Prostate gland (tissue), 2 donors: Measurements from ENCODE around the gene DOCK2. TPM values are rescaled to one million over a fixed set of nuclear protein-coding genes. Genes with fewer than 3 reads are reported as not detected.

Experiments
- DNase-seq: peaks from one replicate; pipeline ENCODE4 v3.0.0-alpha.2; 2019; ENCODE audit warnings: low spot score
- H3K27ac ChIP-seq, 2 donors: fragments of 200-600 bp; sonication (generic); 2 replicates each; pipeline ENCODE4 v1.5.1; 2017 to 2019
- H3K27me3 ChIP-seq: fragments of 200-600 bp; sonication (generic); replicated peaks from 2 replicates; pipeline ENCODE4 v1.5.1; 2019; ENCODE audit not compliant: insufficient read depth
- H3K36me3 ChIP-seq, 2 donors: fragments of 200-600 bp; sonication (generic); 1 replicate in 1 of 2; 2 replicates in 1 of 2; pipeline versions ENCODE4 v1.5.1 to v1.8.1; 2017 to 2019
- H3K4me1 ChIP-seq: fragments of 200-600 bp; sonication (generic); replicated peaks from 2 replicates; pipeline ENCODE4 v1.5.1; 2019
- H3K4me3 ChIP-seq, 2 donors: fragments of 200-600 bp; sonication (generic); 2 replicates each; pipeline ENCODE4 v1.5.1; 2017 to 2019
- H3K9me3 ChIP-seq: fragments of 200-600 bp; sonication (generic); 2 replicates; pipeline ENCODE4 v1.5.1; 2017
- CTCF ChIP-seq, 4 experiments: fragments of 200-600 bp in 2 of 4; fragments of 450-650 bp in 2 of 4; sonication (generic) in 2 of 4; IDR thresholded peaks; 1 replicate in 3 of 4; 2 replicates in 1 of 4; pipeline ENCODE4 v1.5.1; 2016 to 2019; ENCODE audit warnings: antibody characterized with exemption in 4 of 4, mild to moderate bottlenecking in 2 of 4, moderate library complexity in 2 of 4
- POLR2A ChIP-seq: fragments of 450-650 bp; IDR thresholded peaks from one replicate; pipeline ENCODE4 v1.6.1; 2016; ENCODE audit warnings: antibody characterized with exemption, mild to moderate bottlenecking
- POLR2AphosphoS5 ChIP-seq: sonication (generic); formaldehyde crosslinking; IDR thresholded peaks from one replicate; pipeline ENCODE4 v1.6.1; 2017; ENCODE audit warnings: antibody characterized with exemption
- WGBS: methylation state at CpG from one replicate; pipeline ENCODE4 v1.1.5; 2018; 5-methylcytosine and 5-hydroxymethylcytosine counted together
- intact Hi-C: fragments of 100-400 bp; cut with DNase I; formaldehyde crosslinking; loops from one replicate; pipeline ENCODE4 v1.14.2; 2022
- total RNA-seq, 2 donors: library from RNA; depleted of rRNA; stranded (reverse); fragments of >200 nt; gene quantifications; one replicate each; pipeline ENCODE4 v1.1.0, GENCODE V29; 2016

Gene DOCK2
- total RNA-seq, 2 donors from 2014 or later, result 2.5 to 6.2 TPM

- 92% methylated on average over 5 of the region's 5 CpGs for WGBS
- H3K27ac ChIP-seq, result no peak overlapping the region
- no peak overlapping the region for H3K4me3 ChIP-seq
- no peaks in the 10 kb centered on the region for H3K4me1 ChIP-seq
- no peak for TF ChIP-seq POLR2A
- TF ChIP-seq CTCF (IDR thresholded peaks at IDR 0.05), result no peak
- TF ChIP-seq POLR2AphosphoS5, result no peak
- no peaks in the 10 kb centered on the region for H3K9me3 ChIP-seq
- intact Hi-C loops, result no loop called here
- DNase-seq, result no peak
- no peaks in the 10 kb centered on the region for H3K36me3 ChIP-seq
- H3K27me3 ChIP-seq, result peaks cover 5% of the 10 kb centered on the region
Measured at GRCh38 chr5:169881702-169882303, 244.7 kb downstream of the DOCK2 start.

GRCh38 chr5:169886033-169886432 lies 249.0 kb downstream of the DOCK2 start:
- H3K4me1 ChIP-seq, result no peaks in the 10 kb centered on the region
- no peak for DNase-seq
- H3K27ac ChIP-seq, result no peak overlapping the region
- H3K27me3 ChIP-seq, result peaks cover 5% of the 10 kb centered on the region
- no peak for TF ChIP-seq POLR2A
- no peak for TF ChIP-seq CTCF (IDR thresholded peaks at IDR 0.05)
- TF ChIP-seq POLR2AphosphoS5, result no peak
- no peaks in the 10 kb centered on the region for H3K36me3 ChIP-seq
- H3K4me3 ChIP-seq, result no peak overlapping the region
- no peaks in the 10 kb centered on the region for H3K9me3 ChIP-seq
- WGBS, result 77% methylated on average over 2 of the region's 2 CpGs
- intact Hi-C loops, result no loop called here

- Histone ChIP-seq H3K4me3 (no peak overlapping the region), H3K4me1 (no peaks in the 10 kb centered on the region), H3K27ac (no peak overlapping the region), H3K9me3 (no peaks in the 10 kb centered on the region), H3K27me3 (peaks cover 5% of the 10 kb centered on the region), H3K36me3 (no peaks in the 10 kb centered on the region)
- TF ChIP-seq POLR2AphosphoS5 (no peak), POLR2A (no peak), CTCF (IDR thresholded peaks at IDR 0.05) (no peak)
- DNase-seq, result no peak
- WGBS, result 92% methylated on average over 4 of the region's 4 CpGs
- intact Hi-C loops, result no loop called here
Measured at GRCh38 chr5:169886677-169887076, 249.6 kb downstream of the DOCK2 start.

GRCh38 chr5:169889572-169889971 lies 252.5 kb downstream of the DOCK2 start:
- H3K27me3 ChIP-seq, result no peaks in the 10 kb centered on the region
- DNase-seq, result no peak
- H3K27ac ChIP-seq, result no peak overlapping the region
- no peaks in the 10 kb centered on the region for H3K4me1 ChIP-seq
- WGBS, result 85% methylated on average over 4 of the region's 4 CpGs
- no peaks in the 10 kb centered on the region for H3K36me3 ChIP-seq
- no peak overlapping the region for H3K4me3 ChIP-seq
- intact Hi-C loops, result no loop called here
- no peaks in the 10 kb centered on the region for H3K9me3 ChIP-seq
- no peak for TF ChIP-seq CTCF (IDR thresholded peaks at IDR 0.05)
- no peak for TF ChIP-seq POLR2A
- TF ChIP-seq POLR2AphosphoS5, result no peak

GRCh38 chr5:169893010-169893409 lies 255.9 kb downstream of the DOCK2 start:
- H3K9me3 ChIP-seq, result no peaks in the 10 kb centered on the region
- intact Hi-C loops, result no loop called here
- H3K27me3 ChIP-seq, result no peaks in the 10 kb centered on the region
- TF ChIP-seq POLR2AphosphoS5 (no peak), POLR2A (no peak), CTCF (IDR thresholded peaks at IDR 0.05) (no peak)
- no peak for DNase-seq
- no peak overlapping the region for H3K27ac ChIP-seq
- no peak overlapping the region for H3K4me3 ChIP-seq
- no peaks in the 10 kb centered on the region for H3K4me1 ChIP-seq
- no peaks in the 10 kb centered on the region for H3K36me3 ChIP-seq
